Activated CD4-positive, alpha-beta memory T cell treated with anti-CD3 and anti-CD28 coated beads, Interleukin-2, amount 10 ng/mL, durations not matched to agents 7 days and 5 days (primary cell): Measurements from ENCODE around the gene C21orf58. TPM values are rescaled to one million over a fixed set of nuclear protein-coding genes. Genes with fewer than 3 reads are reported as not detected.

Experiments
- CTCF ChIA-PET: fragments of 350-600 bp; sonication (Branson Sonifier 250); formaldehyde crosslinking; loops from one replicate; lab custom pipeline; 2021; ENCODE audit warnings: antibody characterized with exemption, inconsistent platforms; lab: Charles Lee
- POLR2A ChIA-PET: fragments of 350-600 bp; sonication (Branson Sonifier 250); formaldehyde crosslinking; loops from one replicate; lab custom pipeline; 2021; ENCODE audit warnings: antibody characterized with exemption; lab: Charles Lee
- DNase-seq: peaks from one replicate; pipeline ENCODE4 v3.0.0-alpha.2; 2020
- H3K27ac Mint-ChIP-seq: one replicate; pipeline ENCODE4 v1.8.0; 2021; ENCODE audit warnings: mild to moderate bottlenecking, mixed read lengths
- H3K27me3 Mint-ChIP-seq: one replicate; pipeline ENCODE4 v1.8.0; 2021; ENCODE audit warnings: mixed read lengths
- H3K36me3 Mint-ChIP-seq: one replicate; pipeline ENCODE4 v1.8.0; 2021; ENCODE audit warnings: low read depth, mixed read lengths
- H3K4me1 Mint-ChIP-seq: one replicate; pipeline ENCODE4 v1.8.0; 2021; ENCODE audit warnings: mixed read lengths
- H3K4me3 Mint-ChIP-seq: one replicate; pipeline ENCODE4 v1.8.0; 2021; ENCODE audit warnings: mild to moderate bottlenecking, mixed read lengths
- H3K9me3 Mint-ChIP-seq: one replicate; pipeline ENCODE4 v1.8.0; 2021; ENCODE audit warnings: mixed read lengths
- total RNA-seq, 2 experiments: library from RNA; stranded (reverse); gene quantifications; one replicate each; pipeline ENCODE4 v1.2.3, GENCODE V29; 2021

Gene C21orf58
- total RNA-seq, 2 experiments from 2014 or later, result 47.7 to 49.4 TPM

DNA sequence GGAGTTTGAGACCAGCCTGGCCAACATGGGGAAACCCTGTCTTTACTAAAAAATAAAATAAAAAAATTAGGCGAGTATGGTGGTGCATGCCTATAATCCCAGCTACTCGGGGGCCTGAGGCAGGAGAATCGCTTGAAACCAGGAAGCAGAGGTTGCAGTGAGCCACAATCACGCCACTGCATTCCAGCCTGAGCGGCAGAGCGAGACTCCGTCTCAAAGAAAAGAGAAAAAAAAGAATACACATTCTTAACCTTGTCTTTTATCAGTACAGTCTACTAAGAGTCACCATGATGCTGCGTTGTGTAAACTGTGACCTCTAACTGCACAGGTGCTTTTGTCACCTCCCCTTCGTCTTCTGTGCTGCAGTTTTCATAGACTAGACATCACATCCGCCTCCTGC lies 37.5 kb upstream of the C21orf58 start:
- no peaks in the 10 kb centered on the region for H3K27me3 Mint-ChIP-seq
- ChIA-PET POLR2A (no interaction called here), CTCF (no interaction called here)
- H3K36me3 Mint-ChIP-seq, result peaks cover 53% of the 10 kb centered on the region
- no peak for DNase-seq
- no peak overlapping the region for H3K4me3 Mint-ChIP-seq
- no peaks in the 10 kb centered on the region for H3K9me3 Mint-ChIP-seq
- no peaks in the 10 kb centered on the region for H3K4me1 Mint-ChIP-seq
- no peak overlapping the region for H3K27ac Mint-ChIP-seq

DNA sequence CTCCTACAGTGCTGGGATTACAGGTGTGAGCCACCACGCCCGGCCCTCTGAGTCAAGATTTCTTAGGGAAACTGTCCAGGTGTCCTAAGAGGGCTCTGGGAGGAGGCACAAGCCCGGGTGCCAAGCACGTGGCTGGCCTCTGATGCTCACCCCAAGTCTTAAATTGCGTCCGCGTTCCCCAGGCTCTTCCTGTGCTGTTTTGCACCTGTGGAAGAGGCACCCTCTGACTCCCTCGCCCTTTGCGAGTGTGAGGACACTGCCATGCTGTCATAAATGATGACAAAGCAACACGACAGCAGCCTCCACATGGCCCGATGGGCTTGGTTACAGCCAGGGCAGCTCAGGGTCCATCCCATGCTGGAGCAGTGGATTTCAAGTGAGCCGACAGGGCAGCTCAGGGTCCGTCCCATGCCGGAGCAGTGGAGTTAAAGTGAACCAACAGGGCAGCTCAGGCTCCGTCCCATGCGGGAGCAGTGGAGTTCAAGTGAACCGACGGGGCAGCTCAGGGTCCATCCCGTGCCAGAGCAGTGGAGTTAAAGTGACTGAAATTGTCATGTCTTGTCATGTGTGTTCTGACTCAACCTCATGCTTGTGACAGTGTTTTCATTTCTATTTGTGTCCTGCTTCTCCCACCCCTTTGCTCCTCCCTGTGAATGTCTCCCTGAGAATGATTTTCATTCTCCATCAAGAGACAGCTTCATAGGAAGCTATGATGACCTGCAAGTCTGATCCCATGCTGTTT lies 34.2 kb upstream of the C21orf58 start:
- CTCF ChIA-PET, result no interaction called here

DNA sequence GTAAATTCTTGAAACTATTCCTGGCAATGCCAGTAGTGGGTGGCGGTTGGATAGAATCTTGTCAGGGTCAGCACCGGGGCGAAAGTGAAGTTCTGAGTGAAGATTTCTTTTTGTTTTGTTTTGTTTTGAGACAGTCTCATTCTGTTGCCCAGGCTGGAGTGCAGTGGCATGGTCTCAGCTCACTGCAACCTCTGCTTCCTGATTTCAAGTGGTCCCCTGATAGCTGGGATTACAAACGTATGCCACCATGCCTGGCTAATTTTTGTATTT lies 33.6 kb upstream of the C21orf58 start:
- Mint-ChIP-seq H3K9me3 (no peaks in the 10 kb centered on the region), H3K4me1 (no peaks in the 10 kb centered on the region), H3K27ac (no peak overlapping the region), H3K4me3 (no peak overlapping the region), H3K27me3 (no peaks in the 10 kb centered on the region), H3K36me3 (peaks cover 51% of the 10 kb centered on the region)
- POLR2A ChIA-PET, result no interaction called here
- DNase-seq, result no peak
- CTCF ChIA-PET, result no interaction called here

More for the DNA sequence above, 34.2 kb upstream of the C21orf58 start:
- Mint-ChIP-seq H3K36me3 (peaks cover 52% of the 10 kb centered on the region), H3K4me1 (no peaks in the 10 kb centered on the region), H3K27ac (no peak overlapping the region), H3K27me3 (no peaks in the 10 kb centered on the region), H3K4me3 (no peak overlapping the region), H3K9me3 (no peaks in the 10 kb centered on the region)
- no peak for DNase-seq
- POLR2A ChIA-PET, result no interaction called here

DNA sequence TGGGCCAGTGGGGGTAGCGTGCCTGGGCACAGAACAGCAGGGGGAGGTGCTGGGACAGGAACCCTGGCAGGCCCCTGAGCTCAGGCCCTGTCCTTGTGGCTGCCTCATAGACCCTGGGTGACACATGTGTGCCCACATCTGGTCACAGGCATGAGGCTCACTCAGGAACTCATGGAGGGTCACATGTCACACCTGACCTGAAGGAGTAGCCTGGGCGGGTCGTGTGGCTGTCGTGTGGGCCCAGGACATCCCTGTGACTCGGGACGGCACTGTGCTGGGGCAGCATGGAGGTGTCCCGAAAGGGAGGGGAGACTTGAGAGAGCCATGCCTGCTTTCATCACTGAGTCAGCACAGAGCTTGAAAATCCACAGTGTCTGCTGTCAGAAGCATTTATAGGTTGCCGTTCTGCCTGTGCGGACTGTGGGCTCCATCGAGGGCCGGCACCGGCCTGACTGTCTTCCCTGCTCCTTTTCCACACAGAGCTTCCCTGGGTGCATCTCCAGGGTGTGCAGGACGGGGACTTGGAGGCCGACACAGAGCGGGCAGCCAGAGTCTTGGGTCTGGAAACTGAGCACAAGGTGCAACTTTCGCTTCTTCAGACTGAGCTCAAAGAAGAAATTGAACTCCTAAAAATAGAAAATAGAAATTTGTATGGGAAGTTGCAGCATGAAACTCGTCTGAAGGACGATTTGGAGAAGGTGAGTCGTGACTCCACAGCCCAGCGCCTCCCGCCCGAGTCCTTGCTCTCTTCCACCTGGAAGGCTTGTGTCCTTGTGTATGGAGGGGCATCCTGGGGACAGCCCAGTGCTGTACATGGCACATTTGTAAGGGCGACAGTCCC lies 33.0 kb upstream of the C21orf58 start:
- Mint-ChIP-seq H3K9me3 (no peaks in the 10 kb centered on the region), H3K36me3 (peaks cover 46% of the 10 kb centered on the region), H3K27ac (no peak overlapping the region), H3K27me3 (no peaks in the 10 kb centered on the region), H3K4me1 (no peaks in the 10 kb centered on the region), H3K4me3 (no peak overlapping the region)
- DNase-seq, result no peak
- ChIA-PET POLR2A (no interaction called here), CTCF (no interaction called here)

- H3K36me3 Mint-ChIP-seq, result peaks cover 46% of the 10 kb centered on the region
- H3K4me3 Mint-ChIP-seq, result no peak overlapping the region
- H3K27ac Mint-ChIP-seq, result no peak overlapping the region
- DNase-seq, result no peak
- H3K9me3 Mint-ChIP-seq, result no peaks in the 10 kb centered on the region
- H3K27me3 Mint-ChIP-seq, result no peaks in the 10 kb centered on the region
- ChIA-PET POLR2A (no interaction called here), CTCF (no interaction called here)
- no peaks in the 10 kb centered on the region for H3K4me1 Mint-ChIP-seq
These were observed 32.3 kb upstream of the C21orf58 start for GRCh38 chr21:46356005-46356338.

DNA sequence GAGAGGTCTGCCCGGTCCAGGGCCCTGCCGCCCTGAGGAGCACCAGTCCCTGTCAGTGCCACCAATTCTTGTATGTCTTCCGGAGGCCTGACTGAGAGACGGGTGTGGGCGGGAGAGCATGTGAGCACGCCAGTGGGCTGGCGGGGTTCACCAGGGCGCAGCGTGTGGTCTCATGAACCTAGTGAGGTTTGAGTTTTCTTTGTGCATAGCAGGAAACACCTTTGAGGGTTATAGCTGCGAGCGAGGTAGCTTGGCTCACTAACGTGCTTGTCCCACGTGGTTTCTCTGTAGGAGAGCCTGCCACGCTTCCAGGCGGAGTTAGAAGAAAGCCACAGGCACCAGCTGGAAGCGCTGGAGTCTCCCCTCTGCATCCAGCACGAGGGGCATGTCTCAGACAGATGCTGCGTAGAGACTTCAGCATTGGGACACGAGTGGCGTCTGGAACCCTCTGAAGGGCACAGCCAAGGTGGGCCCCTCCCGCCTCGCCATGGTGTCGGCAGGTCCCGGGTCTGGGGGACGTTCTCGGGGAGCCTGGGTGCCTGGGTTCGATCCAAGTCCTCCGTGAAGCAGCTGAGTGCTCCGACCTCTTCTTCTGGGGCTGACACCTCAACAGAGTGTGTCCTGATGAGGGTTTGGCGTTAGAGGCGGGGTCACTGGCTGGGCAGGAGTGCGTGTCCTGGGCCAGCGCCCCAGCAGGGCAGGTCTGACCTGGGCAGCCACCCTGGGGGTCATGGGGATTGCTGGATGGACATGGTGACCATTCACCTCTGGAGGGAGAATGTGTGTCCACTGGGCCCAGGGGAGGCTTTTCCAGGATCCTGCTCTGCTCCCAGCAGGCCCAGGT lies 31.7 kb upstream of the C21orf58 start:
- no peak overlapping the region for H3K4me3 Mint-ChIP-seq
- POLR2A ChIA-PET, result no interaction called here
- no peaks in the 10 kb centered on the region for H3K27me3 Mint-ChIP-seq
- H3K27ac Mint-ChIP-seq, result no peak overlapping the region
- H3K9me3 Mint-ChIP-seq, result no peaks in the 10 kb centered on the region
- no peak for DNase-seq
- CTCF ChIA-PET, result no interaction called here
- H3K4me1 Mint-ChIP-seq, result no peaks in the 10 kb centered on the region
- peaks cover 43% of the 10 kb centered on the region for H3K36me3 Mint-ChIP-seq

- ChIA-PET CTCF (no interaction called here), POLR2A (no interaction called here)
- H3K4me3 Mint-ChIP-seq, result no peak overlapping the region
- H3K36me3 Mint-ChIP-seq, result peaks cover 49% of the 10 kb centered on the region
- no peaks in the 10 kb centered on the region for H3K9me3 Mint-ChIP-seq
- H3K27ac Mint-ChIP-seq, result no peak overlapping the region
- DNase-seq, result no peak
- H3K27me3 Mint-ChIP-seq, result no peaks in the 10 kb centered on the region
- H3K4me1 Mint-ChIP-seq, result no peaks in the 10 kb centered on the region
These were observed 30.8 kb upstream of the C21orf58 start for GRCh38 chr21:46354518-46354917.

GRCh38 chr21:46354046-46354445 lies 30.4 kb upstream of the C21orf58 start:
- peaks cover 54% of the 10 kb centered on the region for H3K36me3 Mint-ChIP-seq
- POLR2A ChIA-PET, result no interaction called here
- no peaks in the 10 kb centered on the region for H3K9me3 Mint-ChIP-seq

GRCh38 chr21:46352913-46353312 lies 29.2 kb upstream of the C21orf58 start:
- Mint-ChIP-seq H3K36me3 (peaks cover 59% of the 10 kb centered on the region), H3K4me3 (no peak overlapping the region), H3K9me3 (no peaks in the 10 kb centered on the region), H3K4me1 (no peaks in the 10 kb centered on the region), H3K27ac (no peak overlapping the region), H3K27me3 (no peaks in the 10 kb centered on the region)
- DNase-seq, result no peak
- ChIA-PET POLR2A (no interaction called here), CTCF (no interaction called here)

More at GRCh38 chr21:46354046-46354445, 30.4 kb upstream of the C21orf58 start:
- CTCF ChIA-PET, result no interaction called here
- H3K27ac Mint-ChIP-seq, result no peak overlapping the region
- no peak for DNase-seq
- no peaks in the 10 kb centered on the region for H3K27me3 Mint-ChIP-seq
- no peaks in the 10 kb centered on the region for H3K4me1 Mint-ChIP-seq
- no peak overlapping the region for H3K4me3 Mint-ChIP-seq

GRCh38 chr21:46352164-46352515 lies 28.5 kb upstream of the C21orf58 start:
- DNase-seq, result no peak
- no peak overlapping the region for H3K27ac Mint-ChIP-seq
- POLR2A ChIA-PET, result no interaction called here
- no peak overlapping the region for H3K4me3 Mint-ChIP-seq
- no peaks in the 10 kb centered on the region for H3K4me1 Mint-ChIP-seq
- H3K27me3 Mint-ChIP-seq, result no peaks in the 10 kb centered on the region
- no peaks in the 10 kb centered on the region for H3K9me3 Mint-ChIP-seq
- CTCF ChIA-PET, result no interaction called here
- peaks cover 57% of the 10 kb centered on the region for H3K36me3 Mint-ChIP-seq

- H3K27me3 Mint-ChIP-seq, result no peaks in the 10 kb centered on the region
- CTCF ChIA-PET, result no interaction called here
- H3K9me3 Mint-ChIP-seq, result no peaks in the 10 kb centered on the region
- no peaks in the 10 kb centered on the region for H3K4me1 Mint-ChIP-seq
- peaks cover 60% of the 10 kb centered on the region for H3K36me3 Mint-ChIP-seq
- no peak overlapping the region for H3K4me3 Mint-ChIP-seq
- DNase-seq, result no peak
- POLR2A ChIA-PET, result no interaction called here
- no peak overlapping the region for H3K27ac Mint-ChIP-seq
These were observed 27.9 kb upstream of the C21orf58 start for GRCh38 chr21:46351476-46352163.

GRCh38 chr21:46350981-46351380 lies 27.3 kb upstream of the C21orf58 start:
- H3K27ac Mint-ChIP-seq, result no peak overlapping the region
- no peaks in the 10 kb centered on the region for H3K27me3 Mint-ChIP-seq
- ChIA-PET POLR2A (no interaction called here), CTCF (no interaction called here)
- peaks cover 66% of the 10 kb centered on the region for H3K36me3 Mint-ChIP-seq
- DNase-seq, result no peak
- no peak overlapping the region for H3K4me3 Mint-ChIP-seq
- no peaks in the 10 kb centered on the region for H3K4me1 Mint-ChIP-seq
- H3K9me3 Mint-ChIP-seq, result no peaks in the 10 kb centered on the region

GRCh38 chr21:46350571-46350970 lies 26.9 kb upstream of the C21orf58 start:
- H3K36me3 Mint-ChIP-seq, result peaks cover 69% of the 10 kb centered on the region
- H3K4me1 Mint-ChIP-seq, result no peaks in the 10 kb centered on the region
- H3K4me3 Mint-ChIP-seq, result no peak overlapping the region
- CTCF ChIA-PET, result no interaction called here
- no peaks in the 10 kb centered on the region for H3K9me3 Mint-ChIP-seq
- H3K27ac Mint-ChIP-seq, result no peak overlapping the region
- POLR2A ChIA-PET, result no interaction called here
- no peak for DNase-seq
- H3K27me3 Mint-ChIP-seq, result no peaks in the 10 kb centered on the region
